Activated CD4-positive, CD25-positive, alpha-beta regulatory T cell (primary cell): ENCODE data around the gene PDE3B.
"Not testable (repeated sequence)": the region's sequence is repeated elsewhere in the genome, so short reads cannot be mapped to it uniquely, and the experiment has no call there.

Experiments used
- DNase-seq, 4 experiments: peaks; one replicate each; lab custom pipeline; 2025; lab: John Stamatoyannopoulos, UW

The PDE3B gene

DNA sequence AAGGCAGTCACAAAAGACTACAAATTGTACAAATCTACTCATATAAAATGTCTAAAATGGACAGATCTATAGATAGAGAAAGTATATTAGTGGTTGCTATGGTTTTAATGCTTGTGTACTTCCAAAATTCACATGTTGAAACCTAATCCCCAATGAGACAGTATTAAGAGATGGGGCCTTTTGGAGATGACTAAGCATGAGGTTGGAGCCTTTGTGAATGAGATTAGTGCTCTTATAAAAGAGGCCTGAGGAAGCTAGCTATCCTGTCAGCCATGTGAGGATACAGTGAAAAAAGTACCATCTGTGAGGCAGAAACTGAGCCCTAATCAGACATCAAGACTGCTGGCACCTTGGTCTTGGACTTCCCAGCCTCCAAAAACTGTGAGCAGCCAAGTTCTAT, 165.9 kb downstream of the PDE3B start:
- no peak for DNase-seq

DNA sequence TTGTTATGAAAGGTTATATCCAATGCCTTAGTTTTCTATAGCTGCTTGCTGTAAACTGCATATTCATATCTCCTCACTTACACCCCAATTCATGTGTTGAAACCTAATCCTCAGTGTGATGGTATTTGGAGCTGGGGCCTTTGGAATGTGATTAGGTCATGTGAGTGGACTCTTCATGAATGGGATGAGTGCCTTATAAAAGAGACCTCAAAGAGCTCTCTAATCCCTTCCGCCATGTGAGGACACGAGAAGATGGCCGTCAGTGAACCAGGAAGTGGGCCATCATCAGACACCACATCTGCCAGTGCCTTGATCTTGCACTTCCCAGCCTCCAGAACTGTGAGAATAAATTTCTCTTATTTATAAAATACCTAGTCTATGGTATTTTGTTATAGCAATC, 169.2 kb downstream of the PDE3B start:
- no peak for DNase-seq

DNA sequence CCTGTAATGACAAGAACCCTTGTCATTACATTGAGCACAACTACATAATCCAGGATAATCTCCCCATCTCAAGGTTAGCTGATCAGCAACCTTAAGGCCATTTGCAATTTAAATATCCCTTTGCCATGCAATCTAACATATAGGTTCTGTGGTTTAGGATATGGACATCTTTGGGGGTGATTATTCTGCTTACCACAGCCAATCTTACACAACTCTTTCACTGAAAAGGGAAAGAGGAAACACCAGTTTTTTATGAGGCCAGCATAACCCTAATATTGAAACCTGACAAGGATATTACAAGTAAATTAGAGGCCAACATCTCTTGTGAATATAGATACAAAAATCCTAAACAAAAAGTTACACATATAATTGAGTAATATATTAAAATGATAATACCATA, 169.9 kb downstream of the PDE3B start:
- no peak for DNase-seq

DNA sequence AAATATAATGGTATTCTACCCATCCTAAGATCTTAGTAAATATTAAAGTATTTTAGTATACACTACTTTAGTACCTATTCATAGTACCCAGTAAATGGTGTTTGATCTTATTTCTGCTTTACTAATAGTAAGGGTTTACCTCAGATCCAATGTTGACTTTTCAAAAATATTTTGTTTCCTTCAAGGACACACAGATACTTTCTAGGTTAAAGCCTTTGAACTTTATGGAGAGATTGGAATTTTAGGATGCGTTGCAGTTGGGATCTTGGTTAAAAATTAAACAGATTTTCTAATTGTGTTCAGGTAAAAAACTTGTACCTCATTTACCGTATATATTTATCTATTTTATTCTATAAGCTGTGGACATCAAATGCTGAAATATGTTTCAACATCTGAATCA, 175.2 kb downstream of the PDE3B start:
- DNase-seq, result no peak

- no peak for DNase-seq
Observed at GRCh38 chr11:14819596-14819995, 176.0 kb downstream of the PDE3B start.

GRCh38 chr11:14821031-14821430, 177.4 kb downstream of the PDE3B start:
- DNase-seq, result no peak

DNA sequence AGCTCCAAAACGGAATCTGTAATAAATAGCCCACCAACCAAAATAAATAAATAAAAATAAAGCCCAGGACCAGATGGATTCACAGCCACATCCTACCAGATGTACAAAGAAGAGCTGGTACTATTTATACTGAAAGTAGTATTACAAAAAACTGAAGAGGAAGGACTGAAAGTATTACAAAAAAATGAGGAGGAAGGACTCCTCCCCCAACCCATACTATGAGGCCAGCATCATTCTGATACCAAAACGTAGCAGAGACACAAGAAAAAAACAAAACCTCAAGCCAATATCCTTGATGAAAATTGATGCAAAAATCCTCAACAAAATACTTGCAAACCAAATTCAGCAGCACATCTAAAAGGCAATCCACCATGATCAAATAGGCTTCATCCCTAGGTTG, 183.0 kb downstream of the PDE3B start:
- no peak for DNase-seq

DNA sequence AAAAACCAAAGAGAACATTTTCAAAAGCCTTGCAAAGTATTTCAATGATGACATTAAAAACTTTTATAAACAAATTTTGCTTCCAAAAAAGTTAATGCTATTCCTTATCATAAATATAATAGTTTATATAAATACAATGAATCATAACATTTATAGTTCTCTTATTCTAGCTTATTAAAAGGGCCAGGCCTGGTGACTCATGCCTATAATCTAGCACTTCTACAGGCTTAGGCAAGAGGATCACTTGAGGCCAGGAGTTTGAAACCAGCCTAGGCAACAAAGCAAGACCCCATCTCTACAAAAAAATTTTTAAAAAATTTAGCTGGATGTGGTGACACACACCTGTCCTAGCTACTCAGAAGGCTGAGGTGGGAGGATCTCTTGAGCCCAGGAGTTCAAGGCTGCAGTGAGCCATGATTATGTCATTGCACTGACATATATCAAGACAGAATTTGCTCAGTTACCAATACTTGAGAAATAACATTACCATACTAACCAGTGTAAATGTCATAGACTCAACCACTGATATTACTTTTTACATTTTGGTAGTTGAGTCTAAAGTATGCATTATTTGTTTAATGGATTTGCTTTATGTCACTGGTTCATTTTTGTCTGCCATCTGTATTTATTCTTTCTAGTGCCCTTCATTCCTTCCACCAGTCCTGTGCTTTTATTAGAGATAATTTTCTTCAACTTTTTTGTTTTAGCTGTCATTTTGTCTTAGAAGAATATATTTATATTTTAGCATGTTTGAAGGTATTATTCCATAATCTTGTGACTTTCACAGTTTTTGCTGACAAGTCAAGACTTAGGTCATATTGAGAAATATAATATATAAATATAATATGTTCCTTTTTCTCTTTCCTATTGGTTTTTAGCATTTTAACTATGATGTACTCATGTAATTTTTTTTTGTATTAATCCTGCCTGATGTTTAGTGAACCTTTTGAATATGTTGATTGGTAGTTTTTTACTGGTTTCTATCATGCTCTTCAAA, 192.2 kb downstream of the PDE3B start:
- DNase-seq, result no peak

GRCh38 chr11:14842002-14842401, 198.4 kb downstream of the PDE3B start:
- DNase-seq, result no peak

DNA sequence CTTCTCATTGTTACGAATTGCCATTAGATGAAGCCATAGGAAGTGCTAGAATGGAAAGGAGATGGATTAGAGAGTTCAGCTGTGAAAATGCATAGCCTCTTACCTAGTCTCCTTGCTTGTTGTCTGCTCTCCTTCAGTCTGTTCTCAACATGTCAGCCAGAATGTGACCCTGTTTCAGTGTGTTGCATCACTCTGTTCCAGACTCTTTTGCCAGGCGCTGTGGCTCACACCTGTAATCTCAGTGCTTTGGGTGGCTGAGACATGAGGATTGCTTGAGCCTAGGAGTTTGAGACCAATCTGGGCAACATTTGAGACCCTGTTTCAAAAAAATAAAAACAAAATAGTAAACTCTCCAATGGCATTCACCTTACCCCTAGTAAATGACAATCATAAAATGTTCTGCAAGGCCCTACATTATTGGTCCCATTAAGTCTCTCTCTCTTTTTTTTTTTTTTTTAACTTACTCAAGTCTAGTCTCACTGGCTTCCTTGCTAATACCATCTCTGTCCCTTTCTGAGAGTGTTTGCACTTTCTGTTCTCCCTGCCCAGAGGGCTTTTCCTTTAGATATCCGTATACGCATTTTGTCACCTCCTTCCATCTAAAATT, 209.1 kb downstream of the PDE3B start:
- DNase-seq, result no peak

DNA sequence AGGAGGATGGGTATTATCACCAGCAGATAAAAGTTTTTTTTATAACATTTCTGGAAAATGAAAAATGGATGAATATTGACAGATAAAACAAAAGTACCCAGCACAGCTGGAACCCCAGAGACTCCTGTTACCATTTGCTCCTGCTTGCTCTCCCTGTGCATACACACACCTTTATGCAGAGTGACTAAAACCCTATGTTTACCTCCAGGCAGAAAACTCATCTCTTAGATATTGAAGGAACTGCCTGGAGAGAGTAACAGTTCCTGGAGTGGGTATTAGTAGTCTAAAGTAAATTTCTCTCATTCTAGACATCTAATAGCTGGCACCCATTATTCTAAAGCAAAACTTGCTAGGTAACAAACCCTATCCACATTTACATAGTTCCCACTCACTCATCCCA, 210.5 kb downstream of the PDE3B start:
- DNase-seq, result no peak

GRCh38 chr11:14855890-14856289, 212.3 kb downstream of the PDE3B start:
- no peak for DNase-seq

- DNase-seq, result no peak
Observed at GRCh38 chr11:14857621-14858020, 214.0 kb downstream of the PDE3B start.

DNA sequence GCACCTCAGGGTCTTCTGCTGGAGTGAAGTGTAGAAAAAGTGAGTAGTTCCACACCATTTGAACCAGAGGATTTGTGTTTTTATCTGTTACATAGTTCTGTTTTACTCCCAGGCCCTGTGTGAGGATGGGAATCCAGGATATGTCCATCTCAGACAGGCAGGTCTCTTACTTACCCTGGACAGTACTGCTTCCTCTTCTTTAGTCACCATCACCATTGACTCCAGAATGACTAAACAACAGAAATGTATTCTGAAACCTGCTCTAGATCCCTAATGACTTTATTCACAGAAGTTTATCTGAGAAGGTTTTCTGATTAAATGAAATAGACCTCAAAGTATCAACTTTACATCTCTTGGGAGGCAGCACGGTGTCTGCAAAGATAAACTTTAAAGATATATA, 214.8 kb downstream of the PDE3B start:
- no peak for DNase-seq

DNA sequence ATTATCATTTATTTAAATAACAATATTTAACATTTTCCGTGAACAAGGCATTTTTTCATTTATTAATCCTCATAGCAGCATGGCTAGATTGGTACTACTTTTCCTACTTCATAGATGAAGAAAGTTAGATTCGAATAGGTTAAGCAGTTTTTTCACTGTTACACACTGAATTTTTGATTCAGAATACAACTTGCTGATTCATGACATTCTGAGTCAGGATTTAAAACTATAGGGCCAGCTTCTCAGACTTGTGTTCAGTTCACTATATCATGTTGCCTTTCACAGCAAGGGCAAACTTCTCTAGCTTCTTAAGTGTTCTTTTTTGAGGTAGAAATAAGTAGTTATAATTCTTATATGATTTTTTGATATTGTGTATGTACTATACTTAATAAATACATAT, 216.9 kb downstream of the PDE3B start:
- no peak for DNase-seq

- DNase-seq, result no peak
Observed at GRCh38 chr11:14861680-14862079, 218.1 kb downstream of the PDE3B start.

- DNase-seq, result not testable (repeated sequence)
Observed at GRCh38 chr11:14863775-14864174, 220.2 kb downstream of the PDE3B start.

DNA sequence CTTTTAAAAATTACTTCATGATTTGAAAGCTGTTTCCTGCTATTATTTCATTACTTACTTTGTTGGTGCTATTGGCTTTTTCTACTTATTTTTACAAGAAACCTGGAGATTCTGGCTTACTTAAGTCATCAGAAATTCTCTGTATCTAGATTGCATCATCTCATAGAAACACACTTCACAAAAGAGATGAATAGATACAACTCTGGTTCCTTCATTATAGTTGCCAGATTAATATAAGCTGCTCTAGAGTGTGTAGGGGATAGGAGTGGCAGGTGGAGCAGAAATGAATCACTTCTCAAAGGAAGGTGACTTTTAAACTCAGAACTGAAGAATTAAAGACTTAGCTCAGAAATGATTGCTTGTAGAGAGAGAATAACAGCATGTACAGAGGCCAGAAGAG, 228.4 kb downstream of the PDE3B start:
- DNase-seq, result no peak

GRCh38 chr11:14873632-14874031, 230.0 kb downstream of the PDE3B start:
- DNase-seq, result no peak

GRCh38 chr11:14875163-14875562, 231.6 kb downstream of the PDE3B start:
- no peak for DNase-seq

DNA sequence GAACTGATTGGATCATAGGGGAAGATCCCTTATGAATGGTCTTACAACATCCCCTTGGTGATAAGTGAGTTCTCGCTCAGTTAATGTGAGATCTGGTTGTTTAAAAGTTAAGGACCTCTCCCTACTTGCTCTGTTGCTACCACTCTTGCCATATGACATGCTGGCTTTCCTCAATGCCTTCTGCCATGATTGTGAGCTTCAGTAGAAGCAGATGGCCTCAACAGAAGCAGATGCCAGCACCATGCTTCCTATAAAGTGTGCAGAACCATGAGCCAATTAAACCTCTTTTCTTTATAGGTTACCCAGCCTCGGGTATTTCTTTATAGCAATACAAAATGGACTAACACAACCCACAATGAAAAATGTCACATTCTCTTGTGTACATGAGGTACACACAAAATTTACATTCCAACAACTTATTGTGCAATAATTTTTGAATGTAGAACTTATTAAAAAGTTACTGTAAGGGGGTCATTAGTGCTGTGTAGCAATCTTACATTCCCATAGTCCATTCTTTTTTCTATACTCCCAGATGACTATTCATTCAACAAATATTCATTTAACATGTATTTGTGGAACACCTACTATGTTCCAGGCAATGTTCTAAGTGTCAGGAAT, 238.1 kb downstream of the PDE3B start:
- DNase-seq, result no peak

- DNase-seq, result no peak
Observed at GRCh38 chr11:14882196-14882595, 238.6 kb downstream of the PDE3B start.

DNA sequence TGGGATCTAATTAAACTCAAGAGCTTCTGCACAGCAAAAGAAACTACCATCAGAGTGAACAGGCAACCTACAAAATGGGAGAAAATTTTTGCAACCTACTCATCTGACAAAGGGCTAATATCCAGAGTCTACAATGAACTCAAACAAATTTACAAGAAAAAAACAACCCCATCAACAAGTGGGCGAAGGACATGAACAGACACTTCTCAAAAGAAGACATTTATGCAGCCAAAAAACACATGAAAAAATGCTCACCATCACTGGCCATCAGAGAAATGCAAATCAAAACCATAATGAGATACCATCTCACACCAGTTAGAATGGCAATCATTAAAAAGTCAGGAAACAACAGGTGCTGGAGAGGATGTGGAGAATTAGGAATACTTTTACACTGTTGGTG, 240.1 kb downstream of the PDE3B start:
- not testable (repeated sequence) for DNase-seq
